Mesothelial cell of epicardium (in vitro differentiated cells): ENCODE measurements around the gene TOM1L2. TPM values are rescaled to one million over a fixed set of nuclear protein-coding genes. Genes with fewer than 3 reads are reported as not detected.
A peak's percentile ranks its signal among the peaks of the same experiment; 100 is the strongest.

Experiments
- DNase-seq, 2 experiments: peaks; one replicate each; pipeline ENCODE4 v3.0.0; 2021; ENCODE audit warnings: low spot score in 2 of 2; ENCODE audit not compliant: unreplicated experiment in 2 of 2
- H3K27ac Mint-ChIP-seq: 2 replicates; pipeline ENCODE4 v1.8.0; 2021; ENCODE audit warnings: mixed read lengths
- H3K27me3 Mint-ChIP-seq: 2 replicates; pipeline ENCODE4 v1.8.0; 2021; ENCODE audit warnings: low read depth, mixed read lengths
- H3K36me3 Mint-ChIP-seq: 2 replicates; pipeline ENCODE4 v1.8.0; 2021; ENCODE audit warnings: mixed read lengths
- H3K4me1 Mint-ChIP-seq: 2 replicates; pipeline ENCODE4 v1.8.0; 2021; ENCODE audit warnings: mixed read lengths
- H3K4me3 Mint-ChIP-seq: 2 replicates; pipeline ENCODE4 v1.8.0; 2021; ENCODE audit warnings: mild to moderate bottlenecking, moderate library complexity, mixed read lengths
- H3K9me3 Mint-ChIP-seq: 2 replicates; pipeline ENCODE4 v1.8.0; 2021; ENCODE audit warnings: mixed read lengths
- CTCF ChIP-seq: fragments of 200-600 bp; sonication (generic); IDR thresholded peaks from one replicate; pipeline ENCODE4 v1.5.0; 2021; ENCODE audit warnings: antibody characterized with exemption; ENCODE audit not compliant: unreplicated experiment
- total RNA-seq: library from RNA; stranded (reverse); gene quantifications from 3 replicates; pipeline ENCODE4 v1.2.1, GENCODE V29; 2021

The TOM1L2 gene
- total RNA-seq, 1 donor from 2014 or later: 126 TPM

- peak overlapping the region; percentile 99 for H3K27ac Mint-ChIP-seq
- H3K4me3 Mint-ChIP-seq: no peak overlapping the region
- H3K4me1 Mint-ChIP-seq: peaks cover 88% of the 10 kb centered on the region
- H3K36me3 Mint-ChIP-seq: no peaks in the 10 kb centered on the region
- no peaks in the 10 kb centered on the region for H3K27me3 Mint-ChIP-seq
- no peaks in the 10 kb centered on the region for H3K9me3 Mint-ChIP-seq
- DNase-seq: no peak
- no peak for TF ChIP-seq CTCF
Measured at GRCh38 chr17:17937201-17937853, 34.9 kb downstream of the TOM1L2 start.

GRCh38 chr17:17935321-17936271 is 36.6 kb downstream of the TOM1L2 start:
- no peak overlapping the region for H3K4me3 Mint-ChIP-seq
- no peak for TF ChIP-seq CTCF
- DNase-seq: no peak
- H3K9me3 Mint-ChIP-seq: no peaks in the 10 kb centered on the region
- H3K4me1 Mint-ChIP-seq: peaks cover 83% of the 10 kb centered on the region
- peak overlapping the region; percentile 92 for H3K27ac Mint-ChIP-seq
- no peaks in the 10 kb centered on the region for H3K27me3 Mint-ChIP-seq
- no peaks in the 10 kb centered on the region for H3K36me3 Mint-ChIP-seq

GRCh38 chr17:17934806-17935205 is 37.4 kb downstream of the TOM1L2 start:
- DNase-seq: no peak
- peak overlapping the region; percentile 92 for H3K27ac Mint-ChIP-seq
- H3K9me3 Mint-ChIP-seq: no peaks in the 10 kb centered on the region
- no peaks in the 10 kb centered on the region for H3K27me3 Mint-ChIP-seq
- no peak overlapping the region for H3K4me3 Mint-ChIP-seq
- no peak for TF ChIP-seq CTCF
- no peaks in the 10 kb centered on the region for H3K36me3 Mint-ChIP-seq
- peaks cover 85% of the 10 kb centered on the region for H3K4me1 Mint-ChIP-seq

DNA sequence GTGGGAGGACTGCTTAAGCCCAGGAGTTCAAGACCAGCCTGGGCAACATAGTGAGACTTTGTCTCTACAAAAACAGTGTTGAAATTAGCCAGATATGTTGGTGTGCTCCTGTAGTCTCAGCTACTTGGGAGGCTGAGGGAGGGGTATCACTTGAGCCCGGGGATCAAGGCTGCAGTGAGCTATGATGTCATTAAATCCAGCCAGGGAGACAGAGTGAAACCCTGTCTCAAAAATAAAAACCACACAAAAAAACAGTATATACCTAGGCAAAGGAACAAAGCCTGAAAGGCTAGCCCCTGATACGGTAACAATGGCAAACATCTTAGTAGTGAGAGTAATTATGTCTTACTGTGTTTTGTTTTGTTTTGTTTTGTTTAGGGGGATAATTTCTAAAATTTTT is 38.0 kb downstream of the TOM1L2 start:
- no peaks in the 10 kb centered on the region for H3K9me3 Mint-ChIP-seq
- no peak for DNase-seq
- H3K36me3 Mint-ChIP-seq: no peaks in the 10 kb centered on the region

DNA sequence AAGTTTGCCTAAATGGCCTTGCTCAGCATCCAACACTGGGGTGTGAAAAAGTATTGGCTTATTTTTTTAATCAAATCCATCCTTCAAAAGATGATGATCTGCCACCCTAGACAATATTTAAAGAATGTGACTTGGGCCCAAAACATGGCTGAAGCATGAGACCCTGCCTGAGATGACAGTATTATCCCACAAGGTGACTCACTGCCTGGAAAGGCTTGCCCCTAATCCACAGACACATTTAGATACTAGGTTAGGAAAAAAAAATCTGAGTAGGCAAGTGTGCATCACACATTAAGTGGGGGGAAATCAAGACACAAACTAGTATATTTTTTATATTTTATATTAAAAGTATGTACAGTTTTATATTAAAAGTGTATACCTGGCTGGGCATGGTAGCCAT is 38.4 kb downstream of the TOM1L2 start:
- H3K4me1 Mint-ChIP-seq: peaks cover 85% of the 10 kb centered on the region
- no peak overlapping the region for H3K4me3 Mint-ChIP-seq

More for the DNA sequence above, 38.0 kb downstream of the TOM1L2 start:
- H3K4me1 Mint-ChIP-seq: peaks cover 85% of the 10 kb centered on the region
- no peak overlapping the region for H3K4me3 Mint-ChIP-seq
- TF ChIP-seq CTCF: no peak
- H3K27ac Mint-ChIP-seq: peak overlapping the region; percentile 81
- H3K27me3 Mint-ChIP-seq: no peaks in the 10 kb centered on the region

More for the DNA sequence above, 38.4 kb downstream of the TOM1L2 start:
- no peak for TF ChIP-seq CTCF
- Mint-ChIP-seq H3K36me3 (no peaks in the 10 kb centered on the region), H3K9me3 (no peaks in the 10 kb centered on the region), H3K27ac (peak overlapping the region; percentile 85), H3K27me3 (no peaks in the 10 kb centered on the region)
- DNase-seq: no peak
